WTC11 (cell line): ENCODE data around the gene FREY1.

Experiments
- ATF2 ChIP-seq: sonication (generic); formaldehyde crosslinking; IDR thresholded peaks from 2 replicates; pipeline ENCODE4 v1.8.1; 2022; ENCODE audit warnings: low read depth, missing genetic modification reagents, borderline replicate concordance
- CTCF ChIP-seq: fragments of 200-600 bp; IDR thresholded peaks from 2 replicates; pipeline ENCODE4 v1.8.0; 2022; ENCODE audit warnings: antibody characterized with exemption
- MYBL2 ChIP-seq: sonication (generic); formaldehyde crosslinking; IDR thresholded peaks from 2 replicates; pipeline ENCODE4 v1.8.1; 2023; ENCODE audit warnings: mild to moderate bottlenecking, moderate library complexity, missing genetic modification reagents
- ZSCAN18 ChIP-seq: fragments of 250-450 bp; sonication (Bioruptor Pico); IDR thresholded peaks from 2 replicates; pipeline ENCODE4 v2.1.2; 2022; ENCODE audit warnings: mild to moderate bottlenecking, moderate library complexity

GRCh38 chr11:45935349-45936064 lies 28.4 kb upstream of the FREY1 start:
- TF ChIP-seq CTCF (no peak), ZSCAN18 (no peak), MYBL2 (CRISPR knock-in tag) (no peak), ATF2 (no peak)
